Left renal cortex interstitium (tissue), 4 donors: ENCODE results near the gene CDK5R1. TPM values are rescaled to one million over a fixed set of nuclear protein-coding genes. Genes with fewer than 3 reads are reported as not detected.
"Not testable (repeated sequence)": the region's sequence is repeated elsewhere in the genome, so short reads cannot be mapped to it uniquely, and the experiment has no call there.

ENCODE experiments used
- DNase-seq, 4 donors: peaks; one replicate each; pipeline ENCODE4 v3.0.0-alpha.2; 2013; ENCODE audit warnings: low read depth in 4 of 4, low spot score in 2 of 4, missing footprints in 1 of 4
- polyA plus RNA-seq, 4 donors: library from polyadenylated mRNA; unstranded; fragments of 120-200 nt; gene quantifications; one replicate each; pipeline ENCODE4 v1.2.1, GENCODE V29; 2013; ENCODE audit not compliant: insufficient read length in 4 of 4

Gene CDK5R1
- polyA plus RNA-seq, 4 donors, result 4.2 to 5.7 (median 4.7) TPM

GRCh38 chr17:32515677-32516383 lies 29.0 kb downstream of the CDK5R1 start:
- DNase-seq, result no peak

GRCh38 chr17:32516450-32516849 lies 29.7 kb downstream of the CDK5R1 start:
- no peak for DNase-seq

DNA sequence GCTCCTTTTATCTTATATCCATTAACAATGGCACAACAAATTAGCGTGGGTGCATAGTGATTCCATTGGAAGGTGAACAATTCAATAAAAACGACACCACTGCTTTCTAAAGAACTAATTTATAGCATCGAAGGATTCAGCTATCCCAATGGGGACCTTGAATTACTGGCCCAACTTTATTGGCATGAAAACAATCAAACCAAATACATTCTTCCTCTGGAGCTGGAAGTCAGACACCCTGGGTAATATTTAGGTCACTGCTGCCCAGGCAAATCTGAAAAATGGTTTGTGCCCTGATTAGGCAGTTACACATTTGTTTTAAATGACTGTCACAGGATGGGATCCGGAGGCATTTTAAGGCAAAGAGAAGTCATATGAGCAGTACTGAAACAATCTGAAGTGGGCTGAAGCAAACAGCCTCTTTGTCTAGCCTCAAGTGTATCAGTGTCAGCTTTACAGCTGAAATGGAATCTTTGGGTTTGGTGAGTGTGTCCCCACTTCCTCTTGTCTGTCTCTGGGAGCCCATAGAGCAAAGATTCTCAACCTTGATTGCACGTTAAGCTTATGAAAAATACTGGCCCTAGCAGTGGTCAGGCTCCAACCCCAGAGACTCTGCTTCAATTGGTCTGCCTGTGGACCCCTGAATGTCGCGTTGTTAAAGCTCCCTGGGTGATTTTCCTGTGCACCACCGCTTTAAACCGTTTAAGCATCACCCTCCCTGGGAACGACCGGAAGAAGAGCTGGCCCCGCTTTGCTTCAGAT lies 30.3 kb downstream of the CDK5R1 start:
- DNase-seq, result no peak

DNA sequence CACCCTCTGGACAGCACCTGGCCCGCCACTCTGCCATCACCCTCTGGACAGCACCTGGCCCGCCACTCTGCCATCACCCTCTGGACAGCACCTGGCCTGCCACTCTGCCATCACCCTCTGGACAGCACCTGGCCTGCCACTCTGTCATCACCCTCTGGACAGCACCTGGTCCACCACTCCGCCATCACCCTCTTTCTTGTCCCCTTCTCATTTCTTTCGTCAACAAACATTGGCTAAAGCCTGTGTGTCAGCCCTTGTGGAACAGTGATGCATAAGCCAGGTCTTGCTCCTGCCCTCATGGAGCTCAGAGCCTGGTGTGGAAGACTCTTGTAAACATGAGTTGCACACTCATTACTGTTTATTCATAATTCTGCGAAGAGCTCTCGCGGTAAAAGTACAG lies 31.2 kb downstream of the CDK5R1 start:
- no peak for DNase-seq

DNA sequence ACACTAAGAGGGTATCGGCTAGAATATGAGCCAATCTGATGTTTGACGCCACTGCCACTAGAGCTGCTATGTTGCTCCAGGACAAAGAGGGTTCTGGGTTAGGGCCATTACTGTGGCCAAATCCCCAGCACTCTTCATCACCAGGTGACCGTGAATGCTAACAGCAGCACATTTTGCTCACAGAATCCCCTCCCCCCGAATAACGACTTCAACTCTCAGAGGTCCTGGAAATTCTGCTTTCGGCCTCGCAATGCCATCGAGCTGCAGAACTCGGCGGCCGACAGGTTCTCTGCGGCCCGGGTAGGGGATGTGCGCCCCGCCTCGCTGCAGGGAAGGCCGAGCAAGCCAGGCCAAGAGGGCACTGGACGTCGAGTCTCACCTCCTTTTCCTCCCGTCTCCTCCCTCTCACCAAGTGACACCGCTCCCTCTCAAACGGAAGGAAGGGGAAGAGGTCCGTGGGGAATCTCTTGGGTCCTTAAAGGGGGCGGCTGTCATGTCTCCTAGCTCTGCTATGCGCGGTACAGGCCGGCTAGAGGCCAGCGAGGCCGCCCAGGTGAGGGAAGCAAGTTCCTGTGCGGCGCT lies 31.9 kb downstream of the CDK5R1 start:
- DNase-seq, result peak in 1 of 4 donors; percentile 24

- DNase-seq, result peak in 3 of 4 donors; percentile 34 to 56 (median 39)
Observed at GRCh38 chr17:32519228-32520103, 32.7 kb downstream of the CDK5R1 start.

DNA sequence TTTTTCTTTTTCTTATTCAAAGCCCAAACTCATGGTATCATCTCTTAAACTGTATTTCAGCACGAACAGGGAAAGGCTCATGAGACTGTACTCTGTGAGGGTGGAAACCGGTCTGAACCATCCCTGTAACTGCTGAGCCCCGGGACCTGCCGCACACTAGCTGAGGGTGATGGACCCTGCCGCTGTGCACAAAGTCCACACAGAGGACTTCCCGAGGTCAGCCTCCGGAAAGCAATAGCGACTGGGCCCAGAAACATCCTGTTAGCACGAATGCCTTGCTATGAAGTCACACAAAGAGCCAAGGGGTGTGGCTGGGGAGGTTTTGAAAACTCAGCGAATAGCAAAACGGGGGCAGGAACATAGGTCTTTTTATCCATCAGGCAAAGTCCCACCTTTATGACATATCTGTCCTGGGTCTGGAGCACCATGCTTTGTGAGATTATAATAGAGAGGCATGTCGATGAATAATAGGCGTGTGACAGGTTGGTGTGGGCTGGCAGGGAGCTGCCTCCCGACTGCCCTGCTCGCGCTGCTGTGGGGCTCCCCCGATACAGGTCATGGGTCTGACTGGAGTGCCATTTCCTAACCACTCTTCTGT lies 33.4 kb downstream of the CDK5R1 start:
- DNase-seq, result peak in 1 of 4 donors; percentile 41

GRCh38 chr17:32520737-32521404 lies 34.1 kb downstream of the CDK5R1 start:
- DNase-seq, result no peak

GRCh38 chr17:32523017-32523680 lies 36.4 kb downstream of the CDK5R1 start:
- no peak for DNase-seq

DNA sequence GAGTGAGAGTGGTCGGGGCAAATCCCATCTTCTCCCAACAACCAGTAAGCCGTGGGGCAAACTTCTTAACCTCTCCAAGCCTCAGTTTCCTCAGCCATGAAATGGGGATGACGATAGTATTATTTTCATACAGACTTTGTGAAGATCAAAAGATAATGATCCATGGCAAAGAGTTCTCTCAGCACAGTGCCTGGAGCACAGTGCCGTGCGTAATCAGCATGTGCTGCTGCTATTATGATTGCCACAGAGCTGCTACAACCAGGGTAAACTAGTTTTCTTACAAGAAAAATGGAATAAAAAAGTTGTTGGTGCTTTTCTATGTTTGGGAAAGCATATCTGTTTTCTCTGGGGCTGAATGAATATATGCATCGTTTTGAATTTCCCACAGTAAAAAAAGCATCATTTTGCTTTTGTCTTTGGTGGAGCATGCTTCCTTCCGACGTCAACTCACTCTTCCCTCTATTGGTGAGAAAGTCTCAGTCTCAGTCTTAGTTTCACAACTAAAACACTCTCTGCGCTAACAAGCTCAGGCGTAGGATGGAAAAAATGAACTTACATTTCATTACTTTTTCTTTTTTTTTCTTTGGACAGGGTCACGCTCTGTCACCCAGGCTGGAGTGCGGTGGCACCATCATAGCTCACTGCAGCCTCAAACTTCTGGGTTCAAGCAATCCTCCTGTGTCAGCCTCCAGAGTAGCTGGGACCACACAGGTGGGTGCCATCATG lies 37.2 kb downstream of the CDK5R1 start:
- DNase-seq, result no peak

- not testable (repeated sequence) for DNase-seq
Observed at GRCh38 chr17:32524553-32524880, 37.7 kb downstream of the CDK5R1 start.

DNA sequence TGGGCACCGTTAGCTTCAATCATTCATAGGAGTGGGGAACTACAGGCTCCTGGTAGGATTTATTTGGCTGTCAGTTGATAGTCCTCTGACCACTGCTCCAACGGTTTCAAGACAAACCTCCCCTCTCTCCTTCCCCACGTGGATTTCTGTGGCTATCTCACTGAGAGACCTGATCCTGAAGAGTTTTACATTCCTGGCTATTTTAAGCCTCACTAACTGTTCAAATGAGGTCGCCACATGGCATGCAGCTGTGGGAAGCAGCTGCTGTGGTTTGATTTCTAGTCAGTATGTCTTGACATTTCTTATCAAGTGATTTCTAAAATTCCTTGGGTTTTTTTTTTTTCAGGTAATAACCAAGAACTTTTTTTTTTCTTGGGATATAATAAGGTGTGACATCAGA lies 38.3 kb downstream of the CDK5R1 start:
- no peak for DNase-seq

DNA sequence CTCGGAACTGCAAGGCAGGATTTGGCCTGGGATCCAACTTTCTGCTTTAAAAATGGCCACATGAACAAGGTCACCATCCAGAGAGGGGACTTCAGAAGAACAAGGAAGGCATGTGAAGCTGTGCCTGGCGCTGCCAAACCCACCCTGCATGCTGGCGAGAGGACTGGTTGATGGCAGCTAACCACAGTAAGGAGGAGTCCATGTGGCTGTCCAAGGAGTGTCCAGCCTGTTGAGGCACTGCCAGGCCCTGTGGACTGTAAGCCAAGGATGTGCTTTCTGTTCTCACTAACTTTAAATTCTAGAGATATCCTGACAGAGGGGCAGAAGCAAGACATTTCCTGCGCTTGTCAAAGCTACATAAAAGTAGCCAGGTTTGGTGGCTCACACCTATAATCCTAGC lies 40.4 kb downstream of the CDK5R1 start:
- no peak for DNase-seq

DNA sequence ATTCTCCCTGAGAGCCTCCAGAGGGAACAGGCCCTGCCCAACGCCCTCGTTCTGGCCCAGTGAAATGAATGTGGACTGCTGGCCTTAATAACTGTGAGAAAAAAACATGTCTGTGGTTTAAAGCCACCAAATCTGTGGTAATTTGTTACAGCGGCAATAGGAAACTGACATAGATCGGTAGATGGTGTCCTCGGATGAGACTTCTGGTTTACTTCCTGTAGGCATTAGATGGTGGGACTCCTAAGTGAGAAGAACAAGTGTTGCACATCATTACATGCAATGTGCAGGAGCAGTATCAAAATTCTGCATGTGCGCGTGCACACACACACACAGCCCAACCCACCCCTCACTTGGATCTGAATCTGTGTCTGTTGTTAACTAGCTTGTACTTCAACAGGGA lies 42.0 kb downstream of the CDK5R1 start:
- DNase-seq, result no peak

DNA sequence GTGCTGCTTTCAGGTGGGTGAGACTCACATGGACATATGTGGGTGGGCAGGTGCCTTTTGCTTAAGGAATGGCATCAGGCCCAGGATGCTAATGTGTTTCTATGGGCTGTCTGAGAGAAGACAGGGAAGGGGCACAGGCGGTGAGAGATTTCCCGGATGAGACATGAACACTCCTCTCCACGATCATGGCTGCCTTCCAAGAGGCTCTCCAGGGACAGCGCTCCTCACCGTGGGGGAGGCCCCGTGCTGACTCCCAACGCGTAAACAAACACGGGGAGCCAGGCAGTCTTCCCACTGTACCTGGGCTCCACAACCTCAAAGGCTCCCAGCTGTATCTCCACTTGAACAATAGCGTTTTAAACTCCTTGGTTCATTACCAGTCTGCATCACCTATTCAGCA lies 42.8 kb downstream of the CDK5R1 start:
- DNase-seq, result no peak

DNA sequence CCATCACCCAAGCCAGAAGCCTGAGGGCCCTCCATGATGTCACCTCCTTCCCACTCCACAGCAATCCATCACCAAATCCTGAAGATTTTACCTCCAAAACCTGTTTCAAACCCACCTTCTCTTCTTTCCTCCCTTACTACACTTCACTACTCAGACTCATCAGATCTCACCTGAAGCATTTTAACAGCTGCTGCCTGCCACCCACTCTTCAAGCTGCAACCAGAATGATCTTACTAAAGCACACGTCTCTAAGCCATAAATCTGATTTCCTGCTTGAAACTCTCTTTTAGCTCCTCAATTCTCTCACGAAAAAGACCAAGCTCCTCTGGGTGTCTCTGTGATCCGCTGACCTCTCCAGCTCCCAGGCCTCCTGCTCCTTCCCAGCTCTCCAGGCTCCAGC lies 46.5 kb downstream of the CDK5R1 start:
- DNase-seq, result no peak

- DNase-seq, result no peak
Observed at GRCh38 chr17:32536736-32537643, 50.2 kb downstream of the CDK5R1 start.
